K562 (cell line): ENCODE results near the gene SEPTIN1. TPM values are rescaled to one million over a fixed set of nuclear protein-coding genes. Genes with fewer than 3 reads are reported as not detected.
A peak's percentile ranks its signal among the peaks of the same experiment; 100 is the strongest.

Source experiments
- CBFB ChIP-seq: sonication (generic); formaldehyde crosslinking; IDR thresholded peaks from 2 replicates; pipeline ENCODE4 v1.4.0; 2020; ENCODE audit warnings: mild to moderate bottlenecking, missing genetic modification reagents
- CBX5 ChIP-seq: IDR thresholded peaks from 2 replicates; pipeline ENCODE4 v1.6.1; 2014; ENCODE audit warnings: low read depth, borderline replicate concordance
- GABPA ChIP-seq: fragments of 200-800 bp; sonication (Bioruptor generic); conservative IDR thresholded peaks from 2 replicates; pipeline ENCODE4 v1.6.1; 2016; ENCODE audit warnings: low read depth, missing genetic modification characterization, missing compliant biosample characterization
- LCOR ChIP-seq: sonication (generic); formaldehyde crosslinking; IDR thresholded peaks from 2 replicates; pipeline ENCODE4 v1.8.0; 2022; ENCODE audit warnings: mild to moderate bottlenecking, missing genetic modification reagents
- PHF8 ChIP-seq: fragments of 200-600 bp; sonication (generic); IDR thresholded peaks from 2 replicates; pipeline ENCODE4 v1.6.1; 2012; ENCODE audit warnings: mixed run types, mild to moderate bottlenecking, inconsistent platforms, low read length, moderate library complexity, borderline replicate concordance
- PTTG1 ChIP-seq: fragments of 450-650 bp; IDR thresholded peaks from 2 replicates; pipeline ENCODE4 v1.6.1; 2016; ENCODE audit warnings: low read depth, mild to moderate bottlenecking, missing genetic modification characterization, missing compliant biosample characterization
- SMARCA5 ChIP-seq: fragments of 450-650 bp; IDR thresholded peaks from 2 replicates; pipeline ENCODE4 v1.6.1; 2016
- SP1 ChIP-seq: sonication (generic); formaldehyde crosslinking; IDR thresholded peaks from 2 replicates; pipeline ENCODE4 v1.8.1; 2022; ENCODE audit warnings: mild to moderate bottlenecking, missing genetic modification reagents
- SREBF2 ChIP-seq: sonication (generic); formaldehyde crosslinking; IDR thresholded peaks from 2 replicates; pipeline ENCODE4 v1.4.0; 2020; ENCODE audit warnings: mild to moderate bottlenecking, missing genetic modification reagents
- TCF3 ChIP-seq: sonication (generic); formaldehyde crosslinking; IDR thresholded peaks from 2 replicates; pipeline ENCODE4 v1.4.0; 2020; ENCODE audit warnings: mild to moderate bottlenecking, missing genetic modification reagents
- ZBTB1 ChIP-seq: sonication (generic); formaldehyde crosslinking; IDR thresholded peaks from 2 replicates; pipeline ENCODE4 v1.8.1; 2023; ENCODE audit warnings: missing genetic modification reagents, low read depth, mild to moderate bottlenecking, borderline replicate concordance
- ZNF134 ChIP-seq: fragments of 250-450 bp; sonication (Bioruptor Pico); conservative IDR thresholded peaks from 2 replicates; pipeline ENCODE4 v1.4.0; 2020
- polyA plus RNA-seq, 8 experiments: library from polyadenylated mRNA; depleted of rRNA in 4 of 8; stranded (reverse) in 5 of 8; unstranded in 3 of 8; fragments of >200 nt; fragmentation: Nextera tagmentation in 2 of 8; fragmentation: Illumina TruSeq in 1 of 8; extraction: Ambion mirVana in 2 of 8; extraction: Trizol in 1 of 8; gene quantifications; 2 replicates each; pipeline versions ENCODE4 v1.2.1 to v1.2.3, GENCODE V29; 2011 to 2014; ENCODE audit warnings: inconsistent platforms in 1 of 8, missing spikeins in 1 of 8
- total RNA-seq, 7 experiments: library from RNA; depleted of rRNA in 6 of 7; stranded (reverse); fragments of >200 nt in 6 of 7; fragmentation: Illumina TruSeq in 2 of 7; extraction: Trizol in 2 of 7; gene quantifications; 2 replicates each; pipeline versions ENCODE4 v1.2.1 to v1.2.3, GENCODE V29; 2011 to 2021; ENCODE audit warnings: low replicate concordance in 1 of 7
- TF ChIP-seq, protein P1 (sequence below), 3 experiments: fragments of 200-800 bp in 1 of 3; sonication (Bioruptor generic) in 1 of 3; sonication (generic) in 1 of 3; formaldehyde crosslinking in 1 of 3; IDR thresholded peaks; 2 replicates each; pipeline versions ENCODE4 v1.6.1 to v1.8.0; 2016 to 2022; ENCODE audit warnings: mild to moderate bottlenecking in 2 of 3, missing compliant biosample characterization in 2 of 3, missing genetic modification characterization in 2 of 3, missing genetic modification reagents in 1 of 3
- TF ChIP-seq, protein P2 (sequence below), 2 experiments: fragments of 450-650 bp in 1 of 2; sonication (generic) in 1 of 2; formaldehyde crosslinking; conservative IDR thresholded peaks; 2 replicates each; pipeline versions ENCODE4 v1.4.0 to v1.8.1; 2020 to 2022; ENCODE audit warnings: mild to moderate bottlenecking in 1 of 2, missing genetic modification reagents in 1 of 2
- TF ChIP-seq, protein P3 (sequence below): sonication (generic); formaldehyde crosslinking; IDR thresholded peaks from 2 replicates; pipeline ENCODE4 v1.8.1; 2023; ENCODE audit warnings: mild to moderate bottlenecking, missing genetic modification reagents
- TF ChIP-seq, protein P4 (sequence below): fragments of 250-450 bp; sonication (Bioruptor Pico); IDR thresholded peaks from 2 replicates; pipeline ENCODE4 v1.8.0; 2021; ENCODE audit warnings: moderate library complexity, mild to moderate bottlenecking, inconsistent platforms
- TF ChIP-seq, protein P5 (sequence below), 3 experiments: fragments of 200-800 bp in 1 of 3; fragments of 250-450 bp in 1 of 3; fragments of 450-650 bp in 1 of 3; sonication (Bioruptor Pico) in 1 of 3; sonication (Bioruptor generic) in 1 of 3; formaldehyde crosslinking in 1 of 3; IDR thresholded peaks; 2 replicates each; pipeline versions ENCODE4 v1.6.1 to v1.8.0; 2016 to 2022; ENCODE audit warnings: mild to moderate bottlenecking in 2 of 3, missing genetic modification characterization in 2 of 3, missing compliant biosample characterization in 1 of 3, moderate library complexity in 1 of 3

The SEPTIN1 gene
- total and polyA plus RNA-seq, 9 of the 15 experiments (the other 6 are each of a cell fraction or from before 2014, with no cell fraction given), result 0.23 to 5.6 (median 1.7) TPM; not detected in 1

DNA sequence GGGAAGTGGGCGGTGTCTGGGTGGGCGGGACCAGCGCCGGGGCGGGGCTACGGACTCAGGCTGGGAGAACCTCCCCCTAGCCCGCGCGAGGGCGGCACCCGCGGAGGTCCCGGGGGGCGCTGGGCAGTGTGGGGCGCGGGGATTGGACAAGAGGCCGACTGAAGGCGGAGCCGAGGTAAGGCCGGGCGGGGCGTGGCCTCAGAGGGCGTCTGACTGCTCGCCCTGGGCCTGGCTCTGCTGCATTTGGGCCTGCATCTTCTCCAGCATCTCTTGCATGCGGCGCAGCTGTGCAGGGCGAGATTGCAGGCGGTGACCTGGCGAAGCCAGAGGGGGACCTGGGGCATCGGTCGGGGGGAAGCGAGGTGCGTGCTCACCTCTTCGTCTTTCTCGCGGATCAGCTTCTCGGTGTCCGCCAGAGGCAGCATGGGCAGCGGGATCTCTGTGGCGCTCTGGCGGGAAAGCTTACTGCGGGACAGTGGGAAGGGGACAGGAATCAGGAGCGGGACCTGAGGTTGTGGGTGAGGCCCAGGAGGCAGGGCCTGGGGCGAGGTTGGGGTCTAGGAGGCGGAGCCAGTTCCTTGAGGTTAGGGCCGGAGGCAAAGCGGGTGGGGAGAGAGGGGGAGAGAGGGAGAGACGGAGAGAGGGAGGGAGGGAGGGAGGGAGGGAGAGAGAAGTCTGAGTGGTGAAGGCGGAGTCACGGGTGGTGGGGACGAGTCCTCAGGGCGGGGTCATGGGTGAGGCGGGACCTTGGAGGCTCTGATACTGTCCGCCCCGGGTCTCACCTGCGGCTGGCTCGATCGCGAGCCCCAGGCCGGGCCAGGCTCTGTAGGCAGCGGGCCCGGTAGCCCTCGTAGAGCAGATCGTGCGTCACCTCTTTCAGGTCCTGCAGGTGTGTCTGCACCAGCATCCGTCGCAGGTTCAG is 3.9 kb downstream of the SEPTIN1 start (continued):
- peak; percentile 50; the same call in 1 of the 2 replicates for TF ChIP-seq LCOR
- TF ChIP-seq, protein P1, sequence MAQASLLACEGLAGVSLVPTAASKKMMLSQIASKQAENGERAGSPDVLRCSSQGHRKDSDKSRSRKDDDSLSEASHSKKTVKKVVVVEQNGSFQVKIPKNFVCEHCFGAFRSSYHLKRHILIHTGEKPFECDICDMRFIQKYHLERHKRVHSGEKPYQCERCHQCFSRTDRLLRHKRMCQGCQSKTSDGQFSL (CRISPR knock-in tag; IDR thresholded peaks at IDR 0.05), result no peak
- TF ChIP-seq, protein P1 (tag; IDR thresholded peaks at IDR 0.05), result no peak
- peak; percentile 4; the same call in 1 of the 2 replicates for TF ChIP-seq TCF3 (CRISPR knock-in tag)
- TF ChIP-seq, protein P2, sequence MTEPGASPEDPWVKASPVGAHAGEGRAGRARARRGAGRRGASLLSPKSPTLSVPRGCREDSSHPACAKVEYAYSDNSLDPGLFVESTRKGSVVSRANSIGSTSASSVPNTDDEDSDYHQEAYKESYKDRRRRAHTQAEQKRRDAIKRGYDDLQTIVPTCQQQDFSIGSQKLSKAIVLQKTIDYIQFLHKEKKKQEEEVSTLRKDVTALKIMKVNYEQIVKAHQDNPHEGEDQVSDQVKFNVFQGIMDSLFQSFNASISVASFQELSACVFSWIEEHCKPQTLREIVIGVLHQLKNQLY (CRISPR knock-in tag; conservative IDR thresholded peaks at IDR 0.05), result 0 out of 4 replicates have a peak, but pooled peaks of 1 of the 2 experiments have one; percentile 31
- peak; percentile 73; the same call in 1 of the 2 replicates for TF ChIP-seq PHF8
- no peak for TF ChIP-seq ZBTB1 (CRISPR knock-in tag)
- TF ChIP-seq, protein P3, sequence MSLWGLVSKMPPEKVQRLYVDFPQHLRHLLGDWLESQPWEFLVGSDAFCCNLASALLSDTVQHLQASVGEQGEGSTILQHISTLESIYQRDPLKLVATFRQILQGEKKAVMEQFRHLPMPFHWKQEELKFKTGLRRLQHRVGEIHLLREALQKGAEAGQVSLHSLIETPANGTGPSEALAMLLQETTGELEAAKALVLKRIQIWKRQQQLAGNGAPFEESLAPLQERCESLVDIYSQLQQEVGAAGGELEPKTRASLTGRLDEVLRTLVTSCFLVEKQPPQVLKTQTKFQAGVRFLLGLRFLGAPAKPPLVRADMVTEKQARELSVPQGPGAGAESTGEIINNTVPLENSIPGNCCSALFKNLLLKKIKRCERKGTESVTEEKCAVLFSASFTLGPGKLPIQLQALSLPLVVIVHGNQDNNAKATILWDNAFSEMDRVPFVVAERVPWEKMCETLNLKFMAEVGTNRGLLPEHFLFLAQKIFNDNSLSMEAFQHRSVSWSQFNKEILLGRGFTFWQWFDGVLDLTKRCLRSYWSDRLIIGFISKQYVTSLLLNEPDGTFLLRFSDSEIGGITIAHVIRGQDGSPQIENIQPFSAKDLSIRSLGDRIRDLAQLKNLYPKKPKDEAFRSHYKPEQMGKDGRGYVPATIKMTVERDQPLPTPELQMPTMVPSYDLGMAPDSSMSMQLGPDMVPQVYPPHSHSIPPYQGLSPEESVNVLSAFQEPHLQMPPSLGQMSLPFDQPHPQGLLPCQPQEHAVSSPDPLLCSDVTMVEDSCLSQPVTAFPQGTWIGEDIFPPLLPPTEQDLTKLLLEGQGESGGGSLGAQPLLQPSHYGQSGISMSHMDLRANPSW (CRISPR knock-in tag), result no peak
- no peak for TF ChIP-seq CBX5
- TF ChIP-seq CBFB (CRISPR knock-in tag), result peak; percentile 38; the same call in 1 of the 2 replicates
- peak; percentile 42; the same call in 1 of the 2 replicates for TF ChIP-seq GABPA
- TF ChIP-seq SP1 (CRISPR knock-in tag), result peak; percentile 85
- peak; percentile 37; the same call in 1 of the 2 replicates for TF ChIP-seq ZNF134 (CRISPR knock-in tag)
- TF ChIP-seq, protein P4, sequence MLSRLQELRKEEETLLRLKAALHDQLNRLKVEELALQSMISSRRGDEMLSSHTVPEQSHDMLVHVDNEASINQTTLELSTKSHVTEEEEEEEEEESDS, result no peak
- no peak for TF ChIP-seq PTTG1 (tag)
- TF ChIP-seq, protein P5, sequence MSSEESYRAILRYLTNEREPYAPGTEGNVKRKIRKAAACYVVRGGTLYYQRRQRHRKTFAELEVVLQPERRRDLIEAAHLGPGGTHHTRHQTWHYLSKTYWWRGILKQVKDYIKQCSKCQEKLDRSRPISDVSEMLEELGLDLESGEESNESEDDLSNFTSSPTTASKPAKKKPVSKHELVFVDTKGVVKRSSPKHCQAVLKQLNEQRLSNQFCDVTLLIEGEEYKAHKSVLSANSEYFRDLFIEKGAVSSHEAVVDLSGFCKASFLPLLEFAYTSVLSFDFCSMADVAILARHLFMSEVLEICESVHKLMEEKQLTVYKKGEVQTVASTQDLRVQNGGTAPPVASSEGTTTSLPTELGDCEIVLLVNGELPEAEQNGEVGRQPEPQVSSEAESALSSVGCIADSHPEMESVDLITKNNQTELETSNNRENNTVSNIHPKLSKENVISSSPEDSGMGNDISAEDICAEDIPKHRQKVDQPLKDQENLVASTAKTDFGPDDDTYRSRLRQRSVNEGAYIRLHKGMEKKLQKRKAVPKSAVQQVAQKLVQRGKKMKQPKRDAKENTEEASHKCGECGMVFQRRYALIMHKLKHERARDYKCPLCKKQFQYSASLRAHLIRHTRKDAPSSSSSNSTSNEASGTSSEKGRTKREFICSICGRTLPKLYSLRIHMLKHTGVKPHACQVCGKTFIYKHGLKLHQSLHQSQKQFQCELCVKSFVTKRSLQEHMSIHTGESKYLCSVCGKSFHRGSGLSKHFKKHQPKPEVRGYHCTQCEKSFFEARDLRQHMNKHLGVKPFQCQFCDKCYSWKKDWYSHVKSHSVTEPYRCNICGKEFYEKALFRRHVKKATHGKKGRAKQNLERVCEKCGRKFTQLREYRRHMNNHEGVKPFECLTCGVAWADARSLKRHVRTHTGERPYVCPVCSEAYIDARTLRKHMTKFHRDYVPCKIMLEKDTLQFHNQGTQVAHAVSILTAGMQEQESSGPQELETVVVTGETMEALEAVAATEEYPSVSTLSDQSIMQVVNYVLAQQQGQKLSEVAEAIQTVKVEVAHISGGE (CRISPR knock-in tag; IDR thresholded peaks at IDR 0.05), result peak in 1 of 3 experiments; percentile 46; a peak in 1 of 6 replicates
- TF ChIP-seq SREBF2, result 0 out of 2 replicates have a peak, but pooled peaks have one; percentile 44
- TF ChIP-seq SMARCA5, result peak; percentile 83
